CD14-positive monocyte (primary cell): Measurements from ENCODE around the gene SLC36A2. TPM values are rescaled to one million over a fixed set of nuclear protein-coding genes. Genes with fewer than 3 reads are reported as not detected.

ENCODE experiments used
- DNase-seq, 3 donors: peaks; one replicate each; pipeline ENCODE4 v3.0.0-alpha.2; 2011 to 2022
- H2AFZ ChIP-seq: 2 replicates; pipeline ENCODE4 v1.6.0; 2012; ENCODE audit warnings: mild to moderate bottlenecking, low read depth, low read length, inconsistent platforms; ENCODE audit not compliant: insufficient read depth, poor library complexity, severe bottlenecking
- H3K27ac ChIP-seq, 2 donors: 1 replicate in 1 of 2; 2 replicates in 1 of 2; pipeline ENCODE4 v1.5.1; 2012 to 2013; ENCODE audit warnings: low read length in 2 of 2, control low read depth in 1 of 2, inconsistent platforms in 1 of 2, low read depth in 1 of 2, mild to moderate bottlenecking in 1 of 2
- H3K27me3 ChIP-seq, 2 donors: one replicate each; pipeline versions ENCODE4 v1.6.0 to v1.6.1; 2011 to 2013; ENCODE audit warnings: low read length in 2 of 2; ENCODE audit not compliant: control insufficient read depth in 2 of 2, insufficient read depth in 2 of 2
- H3K36me3 ChIP-seq, 2 donors: replicated peaks in 1 of 2; 1 replicate in 1 of 2; 2 replicates in 1 of 2; pipeline versions ENCODE4 v1.5.1 to v1.6.1; 2012 to 2013; ENCODE audit warnings: low read length in 2 of 2, control low read depth in 1 of 2, inconsistent platforms in 1 of 2, mild to moderate bottlenecking in 1 of 2; ENCODE audit not compliant: insufficient read depth in 2 of 2, control insufficient read depth in 1 of 2
- H3K4me1 ChIP-seq, 2 donors: 1 replicate in 1 of 2; 2 replicates in 1 of 2; pipeline versions ENCODE4 v1.5.1 to v1.6.1; 2012 to 2013; ENCODE audit warnings: low read length in 2 of 2, control low read depth in 1 of 2, inconsistent platforms in 1 of 2, mild to moderate bottlenecking in 1 of 2, moderate library complexity in 1 of 2; ENCODE audit not compliant: insufficient read depth in 2 of 2, control insufficient read depth in 1 of 2
- H3K4me2 ChIP-seq: replicated peaks from 2 replicates; pipeline ENCODE3; 2012; ENCODE audit warnings: low read length, moderate library complexity, mild to moderate bottlenecking; ENCODE audit not compliant: poor library complexity, severe bottlenecking; ENCODE audit errors: extremely low read depth
- H3K4me3 ChIP-seq, 3 experiments: fragments of 200-600 bp in 1 of 3; sonication (generic) in 1 of 3; replicated peaks in 1 of 3; 1 replicate in 2 of 3; 2 replicates in 1 of 3; pipeline ENCODE4 v1.5.1; 2011 to 2013; ENCODE audit warnings: low read length in 3 of 3, mild to moderate bottlenecking in 3 of 3, control low read depth in 2 of 3, low read depth in 2 of 3, inconsistent platforms in 1 of 3, moderate library complexity in 1 of 3
- H3K79me2 ChIP-seq: 2 replicates; pipeline ENCODE4 v1.6.0; 2012; ENCODE audit warnings: mild to moderate bottlenecking, control low read depth, inconsistent platforms, low read length, moderate library complexity; ENCODE audit not compliant: insufficient read depth
- H3K9ac ChIP-seq: 2 replicates; pipeline ENCODE4 v1.6.0; 2017; ENCODE audit warnings: low read length, mild to moderate bottlenecking; ENCODE audit not compliant: insufficient read depth, poor library complexity, severe bottlenecking
- H3K9me3 ChIP-seq, 2 donors: replicated peaks in 1 of 2; 1 replicate in 1 of 2; 2 replicates in 1 of 2; pipeline versions ENCODE4 v1.5.1 to v1.6.1; 2012 to 2013; ENCODE audit warnings: low read length in 2 of 2, control low read depth in 1 of 2; ENCODE audit not compliant: control insufficient read depth in 1 of 2, insufficient read depth in 1 of 2
- H4K20me1 ChIP-seq: 2 replicates; pipeline ENCODE4 v1.6.0; 2012; ENCODE audit warnings: mild to moderate bottlenecking, low read length, control low read depth, moderate library complexity; ENCODE audit not compliant: insufficient read depth
- H3K27ac Mint-ChIP-seq, 7 donors: one replicate each; pipeline ENCODE4 v1.8.0; 2020; ENCODE audit warnings: mild to moderate bottlenecking in 7 of 7, mixed read lengths in 7 of 7, moderate library complexity in 6 of 7, inconsistent platforms in 2 of 7
- H3K27me3 Mint-ChIP-seq, 3 donors: one replicate each; pipeline ENCODE4 v1.8.0; 2021 to 2022; ENCODE audit warnings: low read depth in 3 of 3, mild to moderate bottlenecking in 3 of 3, mixed read lengths in 3 of 3, moderate library complexity in 3 of 3, inconsistent platforms in 1 of 3
- H3K36me3 Mint-ChIP-seq, 2 donors: one replicate each; pipeline ENCODE4 v1.8.0; 2020; ENCODE audit warnings: mixed read lengths in 2 of 2, inconsistent platforms in 1 of 2, mild to moderate bottlenecking in 1 of 2
- H3K4me1 Mint-ChIP-seq: one replicate; pipeline ENCODE4 v1.8.0; 2020; ENCODE audit warnings: mild to moderate bottlenecking, mixed read lengths
- H3K4me3 Mint-ChIP-seq, 2 donors: one replicate each; pipeline ENCODE4 v1.8.0; 2020; ENCODE audit warnings: mild to moderate bottlenecking in 2 of 2, mixed read lengths in 2 of 2, moderate library complexity in 1 of 2
- H3K9me3 Mint-ChIP-seq, 7 donors: one replicate each; pipeline ENCODE4 v1.8.0; 2020 to 2022; ENCODE audit warnings: mixed read lengths in 7 of 7, mild to moderate bottlenecking in 6 of 7, moderate library complexity in 6 of 7, inconsistent platforms in 2 of 7
- WGBS: methylation state at CpG from one replicate; pipeline ENCODE4 v1.1.5; 2013; ENCODE audit warnings: missing lambda C conversion rate; ENCODE audit not compliant: insufficient coverage; 5-methylcytosine and 5-hydroxymethylcytosine counted together
- intact Hi-C, 2 donors: fragments of 100-400 bp; cut with micrococcal nuclease; formaldehyde crosslinking; loops; one replicate each; pipeline versions ENCODE4 v1.15.0 to v1.15.1; 2023
- polyA plus RNA-seq, 3 donors: library from polyadenylated mRNA; depleted of rRNA in 1 of 3; unstranded in 2 of 3; stranded (reverse) in 1 of 3; fragments of 300-500 nt in 2 of 3; fragments of >200 nt in 1 of 3; fragmentation: Illumina TruSeq in 2 of 3; gene quantifications; 1 replicate in 2 of 3; 2 replicates in 1 of 3; pipeline ENCODE4 v1.2.3, GENCODE V29; 2012 to 2021
- TF ChIP-seq, protein P1 (sequence below): fragments of 200-600 bp; IDR thresholded peaks from one replicate; pipeline ENCODE4 v1.8.0; 2022; ENCODE audit warnings: antibody characterized with exemption, mild to moderate bottlenecking

SLC36A2 gene
- polyA plus RNA-seq, 3 donors = not detected

DNA sequence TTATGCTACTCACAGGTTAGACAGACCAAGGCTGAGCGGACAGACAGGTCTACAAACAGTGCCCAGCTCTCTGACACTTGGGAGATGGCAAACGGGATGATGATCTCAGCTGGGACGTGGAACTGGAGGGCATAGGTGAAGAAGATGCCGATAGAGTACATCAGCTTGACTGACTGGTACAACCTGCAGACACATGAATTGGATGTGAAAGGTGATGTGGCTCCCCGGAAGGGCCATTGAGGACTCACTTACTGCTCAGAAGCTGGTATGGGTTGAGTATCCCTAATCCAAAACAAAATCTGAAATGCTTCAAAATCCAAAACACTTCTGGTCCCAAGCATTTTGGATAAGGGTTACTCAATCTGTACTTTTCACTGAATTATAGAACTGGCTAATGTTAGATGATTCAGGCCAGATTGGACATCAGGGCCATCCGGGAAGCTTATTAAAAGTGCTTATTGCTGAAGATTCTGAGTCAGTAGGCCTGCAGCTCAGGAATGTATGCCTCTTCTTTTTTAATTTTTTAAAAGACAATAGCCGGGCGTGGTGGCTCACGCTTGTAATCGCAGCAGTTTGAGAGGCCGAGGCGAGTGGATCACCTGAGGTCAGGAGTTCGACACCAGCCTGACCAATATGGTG, 66.2 kb downstream of the SLC36A2 start:
- Histone ChIP-seq H2AFZ (no peak overlapping the region), H3K27ac (no peak overlapping the region), H4K20me1 (no peaks in the 10 kb centered on the region), H3K36me3 (no peaks in the 10 kb centered on the region), H3K4me3 (no peak overlapping the region), H3K4me2 (no peak overlapping the region), H3K9ac (no peak overlapping the region), H3K9me3 (no peaks in the 10 kb centered on the region), H3K27me3 (no peaks in the 10 kb centered on the region), H3K4me1 (no peaks in the 10 kb centered on the region), H3K79me2 (no peaks in the 10 kb centered on the region)
- H3K4me3 Mint-ChIP-seq = no peak overlapping the region
- WGBS = 95% methylated on average over 12 of the region's 13 CpGs
- no peak overlapping the region for H3K27ac Mint-ChIP-seq
- intact Hi-C loops = no loop called here
- no peak for DNase-seq
- H3K4me1 Mint-ChIP-seq = no peaks in the 10 kb centered on the region
- peaks cover 1 to 12% (median 3%) of the 10 kb centered on the region in 3 donors for H3K27me3 Mint-ChIP-seq
- no peaks in the 10 kb centered on the region for H3K9me3 Mint-ChIP-seq
- peaks cover under 1 to 1% of the 10 kb centered on the region in 2 donors for H3K36me3 Mint-ChIP-seq
- TF ChIP-seq, protein P1, sequence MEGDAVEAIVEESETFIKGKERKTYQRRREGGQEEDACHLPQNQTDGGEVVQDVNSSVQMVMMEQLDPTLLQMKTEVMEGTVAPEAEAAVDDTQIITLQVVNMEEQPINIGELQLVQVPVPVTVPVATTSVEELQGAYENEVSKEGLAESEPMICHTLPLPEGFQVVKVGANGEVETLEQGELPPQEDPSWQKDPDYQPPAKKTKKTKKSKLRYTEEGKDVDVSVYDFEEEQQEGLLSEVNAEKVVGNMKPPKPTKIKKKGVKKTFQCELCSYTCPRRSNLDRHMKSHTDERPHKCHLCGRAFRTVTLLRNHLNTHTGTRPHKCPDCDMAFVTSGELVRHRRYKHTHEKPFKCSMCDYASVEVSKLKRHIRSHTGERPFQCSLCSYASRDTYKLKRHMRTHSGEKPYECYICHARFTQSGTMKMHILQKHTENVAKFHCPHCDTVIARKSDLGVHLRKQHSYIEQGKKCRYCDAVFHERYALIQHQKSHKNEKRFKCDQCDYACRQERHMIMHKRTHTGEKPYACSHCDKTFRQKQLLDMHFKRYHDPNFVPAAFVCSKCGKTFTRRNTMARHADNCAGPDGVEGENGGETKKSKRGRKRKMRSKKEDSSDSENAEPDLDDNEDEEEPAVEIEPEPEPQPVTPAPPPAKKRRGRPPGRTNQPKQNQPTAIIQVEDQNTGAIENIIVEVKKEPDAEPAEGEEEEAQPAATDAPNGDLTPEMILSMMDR = no peak

DNA sequence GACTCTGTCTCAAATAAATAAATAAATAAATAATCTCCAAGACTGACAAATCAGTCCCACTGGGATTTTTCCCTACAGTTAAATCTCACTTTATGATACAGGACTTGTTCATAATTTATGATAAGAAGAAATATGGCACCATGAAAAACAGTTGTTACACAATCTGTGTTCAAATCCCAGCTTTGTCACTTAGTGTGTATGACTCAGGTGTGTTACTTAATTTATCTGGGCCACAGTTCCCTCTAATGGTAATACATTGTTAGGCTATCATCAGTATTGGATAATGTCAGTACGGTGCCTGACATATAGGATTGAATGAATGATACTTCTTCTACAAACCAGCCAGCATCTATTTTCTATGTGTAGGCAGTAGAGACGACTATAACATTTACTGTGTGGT, 66.9 kb downstream of the SLC36A2 start:
- peaks cover 2 to 4% of the 10 kb centered on the region in 2 donors for H3K36me3 Mint-ChIP-seq
- TF ChIP-seq, protein P1 = no peak
- Histone ChIP-seq H3K79me2 (no peaks in the 10 kb centered on the region), H3K27me3 (no peaks in the 10 kb centered on the region), H3K36me3 (no peaks in the 10 kb centered on the region), H3K4me2 (no peak overlapping the region), H4K20me1 (no peaks in the 10 kb centered on the region), H3K4me1 (no peaks in the 10 kb centered on the region), H2AFZ (no peak overlapping the region), H3K4me3 (no peak overlapping the region), H3K27ac (no peak overlapping the region), H3K9me3 (no peaks in the 10 kb centered on the region), H3K9ac (no peak overlapping the region)
- intact Hi-C loops = no loop called here
- peak in 1 of 3 donors; percentile 42 for DNase-seq
- no peaks in the 10 kb centered on the region for H3K9me3 Mint-ChIP-seq
- H3K27ac Mint-ChIP-seq = no peak overlapping the region
- no CpG with 5 or more reads among the region's 2 CpGs for WGBS
- no peak overlapping the region for H3K4me3 Mint-ChIP-seq
- H3K4me1 Mint-ChIP-seq = no peaks in the 10 kb centered on the region
- peaks cover 1 to 13% (median 3%) of the 10 kb centered on the region in 3 donors for H3K27me3 Mint-ChIP-seq
